Prostate gland (tissue), 2 donors: Measurements from ENCODE around the gene C21orf58. TPM values are rescaled to one million over a fixed set of nuclear protein-coding genes. Genes with fewer than 3 reads are reported as not detected.

Experiments
- DNase-seq: peaks from one replicate; pipeline ENCODE4 v3.0.0-alpha.2; 2019; ENCODE audit warnings: low spot score
- H3K27ac ChIP-seq, 2 donors: fragments of 200-600 bp; sonication (generic); 2 replicates each; pipeline ENCODE4 v1.5.1; 2017 to 2019
- H3K27me3 ChIP-seq: fragments of 200-600 bp; sonication (generic); replicated peaks from 2 replicates; pipeline ENCODE4 v1.5.1; 2019; ENCODE audit not compliant: insufficient read depth
- H3K36me3 ChIP-seq, 2 donors: fragments of 200-600 bp; sonication (generic); 1 replicate in 1 of 2; 2 replicates in 1 of 2; pipeline versions ENCODE4 v1.5.1 to v1.8.1; 2017 to 2019
- H3K4me1 ChIP-seq: fragments of 200-600 bp; sonication (generic); replicated peaks from 2 replicates; pipeline ENCODE4 v1.5.1; 2019
- H3K4me3 ChIP-seq, 2 donors: fragments of 200-600 bp; sonication (generic); 2 replicates each; pipeline ENCODE4 v1.5.1; 2017 to 2019
- H3K9me3 ChIP-seq: fragments of 200-600 bp; sonication (generic); 2 replicates; pipeline ENCODE4 v1.5.1; 2017
- POLR2A ChIP-seq: fragments of 450-650 bp; IDR thresholded peaks from one replicate; pipeline ENCODE4 v1.6.1; 2016; ENCODE audit warnings: antibody characterized with exemption, mild to moderate bottlenecking
- POLR2AphosphoS5 ChIP-seq: sonication (generic); formaldehyde crosslinking; IDR thresholded peaks from one replicate; pipeline ENCODE4 v1.6.1; 2017; ENCODE audit warnings: antibody characterized with exemption
- WGBS: methylation state at CpG from one replicate; pipeline ENCODE4 v1.1.5; 2018; 5-methylcytosine and 5-hydroxymethylcytosine counted together
- intact Hi-C: fragments of 100-400 bp; cut with DNase I; formaldehyde crosslinking; loops from one replicate; pipeline ENCODE4 v1.14.2; 2022
- total RNA-seq, 2 donors: library from RNA; depleted of rRNA; stranded (reverse); fragments of >200 nt; gene quantifications; one replicate each; pipeline ENCODE4 v1.1.0, GENCODE V29; 2016
- TF ChIP-seq, protein P1 (sequence below), 4 experiments: fragments of 200-600 bp in 2 of 4; fragments of 450-650 bp in 2 of 4; sonication (generic) in 2 of 4; IDR thresholded peaks; 1 replicate in 3 of 4; 2 replicates in 1 of 4; pipeline ENCODE4 v1.5.1; 2016 to 2019; ENCODE audit warnings: antibody characterized with exemption in 4 of 4, mild to moderate bottlenecking in 2 of 4, moderate library complexity in 2 of 4

Gene C21orf58
- total RNA-seq, 2 donors from 2014 or later: 4.0 to 8.9 TPM

DNA sequence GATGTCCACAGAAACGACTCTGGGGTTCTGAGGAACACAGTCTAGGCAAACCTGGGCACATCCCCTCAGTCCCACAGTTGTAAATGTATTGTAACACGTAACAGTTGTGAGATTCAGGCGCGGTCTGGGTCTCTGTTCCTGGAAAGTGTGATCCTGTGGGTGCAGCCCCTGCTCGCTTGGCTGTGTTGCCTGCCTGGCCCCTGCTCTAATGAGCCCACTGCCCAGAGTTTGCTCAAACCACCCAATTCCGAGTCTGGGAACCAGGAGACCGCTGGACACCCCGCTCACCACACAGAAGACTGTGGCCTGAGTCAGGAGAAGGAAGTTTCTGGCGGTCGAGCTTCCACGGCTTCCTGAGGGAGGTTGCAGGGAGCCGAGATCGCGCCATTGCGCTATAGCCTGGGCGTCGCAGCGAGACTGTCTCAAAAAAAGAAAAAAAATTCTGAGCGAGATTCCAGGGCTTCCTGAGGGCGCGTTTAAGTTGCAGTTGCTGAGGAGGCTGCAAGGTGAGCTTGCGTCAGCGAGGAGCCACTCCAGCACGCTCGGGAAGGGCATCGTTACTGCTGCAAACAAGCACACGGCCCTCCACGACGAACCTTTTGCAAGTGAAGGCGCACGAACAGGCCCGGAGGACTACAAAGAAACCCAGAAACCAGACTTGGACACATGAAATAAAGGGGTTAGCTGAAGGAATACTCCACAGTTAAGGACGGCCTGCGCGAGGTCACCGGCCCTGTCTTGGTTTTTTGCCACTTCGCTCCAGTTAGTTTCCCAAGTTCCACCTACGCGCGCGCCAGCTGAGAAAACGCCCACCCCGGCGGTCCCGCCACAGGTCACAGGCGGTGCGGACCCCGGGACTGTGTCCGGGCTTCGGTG is 1.1 kb downstream of the C21orf58 start:
- DNase-seq: no peak
- intact Hi-C loops: loop anchor here (5.0 to 10.0 kb wide), 3 partner anchors 35 to 348 kb away; partner anchors contain the start of genes FTCD, MCM3AP and YBEY
- no peaks in the 10 kb centered on the region for H3K36me3 ChIP-seq

DNA sequence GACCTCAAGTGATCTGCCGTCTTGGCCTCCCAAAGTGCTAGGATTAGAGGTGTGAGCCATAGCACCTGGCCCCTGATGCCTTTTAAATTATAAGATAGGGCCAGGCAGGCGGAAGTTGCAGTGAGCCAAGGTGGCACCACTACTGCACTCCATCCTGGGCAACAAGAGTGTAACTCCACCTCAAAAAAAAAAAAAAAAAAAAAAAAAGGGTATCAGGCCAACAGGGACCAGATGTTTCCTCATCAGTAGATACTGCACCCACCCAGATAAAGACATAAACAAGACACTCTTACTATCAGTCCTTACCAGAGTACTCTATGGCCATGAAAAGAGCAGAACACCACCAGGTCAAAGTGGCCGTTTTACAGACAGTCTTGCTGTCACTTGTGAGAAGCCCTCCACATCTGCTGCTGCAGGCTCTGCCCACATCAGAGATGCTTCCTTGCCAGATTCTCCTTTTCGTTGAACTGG is 3.3 kb downstream of the C21orf58 start:
- TF ChIP-seq, protein P1, sequence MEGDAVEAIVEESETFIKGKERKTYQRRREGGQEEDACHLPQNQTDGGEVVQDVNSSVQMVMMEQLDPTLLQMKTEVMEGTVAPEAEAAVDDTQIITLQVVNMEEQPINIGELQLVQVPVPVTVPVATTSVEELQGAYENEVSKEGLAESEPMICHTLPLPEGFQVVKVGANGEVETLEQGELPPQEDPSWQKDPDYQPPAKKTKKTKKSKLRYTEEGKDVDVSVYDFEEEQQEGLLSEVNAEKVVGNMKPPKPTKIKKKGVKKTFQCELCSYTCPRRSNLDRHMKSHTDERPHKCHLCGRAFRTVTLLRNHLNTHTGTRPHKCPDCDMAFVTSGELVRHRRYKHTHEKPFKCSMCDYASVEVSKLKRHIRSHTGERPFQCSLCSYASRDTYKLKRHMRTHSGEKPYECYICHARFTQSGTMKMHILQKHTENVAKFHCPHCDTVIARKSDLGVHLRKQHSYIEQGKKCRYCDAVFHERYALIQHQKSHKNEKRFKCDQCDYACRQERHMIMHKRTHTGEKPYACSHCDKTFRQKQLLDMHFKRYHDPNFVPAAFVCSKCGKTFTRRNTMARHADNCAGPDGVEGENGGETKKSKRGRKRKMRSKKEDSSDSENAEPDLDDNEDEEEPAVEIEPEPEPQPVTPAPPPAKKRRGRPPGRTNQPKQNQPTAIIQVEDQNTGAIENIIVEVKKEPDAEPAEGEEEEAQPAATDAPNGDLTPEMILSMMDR (IDR thresholded peaks at IDR 0.05): no peak
- Histone ChIP-seq H3K27me3 (no peaks in the 10 kb centered on the region), H3K9me3 (no peaks in the 10 kb centered on the region), H3K36me3 (no peaks in the 10 kb centered on the region), H3K27ac (no peak overlapping the region), H3K4me1 (peaks cover 12% of the 10 kb centered on the region), H3K4me3 (no peak overlapping the region)
- 60% methylated on average over 4 of the region's 4 CpGs for WGBS
- intact Hi-C loops: loop anchor here (5.0 to 10.0 kb wide), 3 partner anchors 33 to 346 kb away; partner anchors contain the start of genes FTCD, MCM3AP and YBEY
- no peak for DNase-seq

More for the DNA sequence above, 1.1 kb downstream of the C21orf58 start:
- WGBS: 9% methylated on average over 50 of the region's 50 CpGs
- Histone ChIP-seq H3K9me3 (no peaks in the 10 kb centered on the region), H3K4me1 (peaks cover 12% of the 10 kb centered on the region), H3K4me3 (peak overlapping the region; percentile 95 to 100), H3K27me3 (no peaks in the 10 kb centered on the region), H3K27ac (peak overlapping the region in 1 of 2 donors; percentile 35)
- TF ChIP-seq POLR2AphosphoS5: no peak
- no peak for TF ChIP-seq POLR2A
- TF ChIP-seq, protein P1 (IDR thresholded peaks at IDR 0.05): no peak

DNA sequence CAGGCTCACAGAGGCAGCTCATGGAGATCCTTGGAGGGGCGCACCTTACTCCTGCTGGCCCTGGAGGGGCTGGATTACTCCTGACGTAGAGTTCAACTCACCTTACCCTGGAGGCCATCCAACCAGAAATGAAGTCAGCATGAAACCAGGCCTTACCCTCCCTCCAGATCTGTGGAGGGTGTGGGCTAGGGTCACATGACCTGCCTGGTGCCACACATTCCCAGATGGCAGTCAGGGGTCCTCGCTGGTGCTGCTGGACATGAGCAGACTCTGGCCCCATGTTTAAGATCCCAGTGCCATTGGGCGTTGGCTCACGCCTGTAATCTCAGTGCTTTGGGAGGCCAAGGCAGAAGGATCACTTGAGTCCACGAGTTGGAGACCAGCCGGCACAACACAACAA is 4.5 kb downstream of the C21orf58 start:
- Histone ChIP-seq H3K27me3 (no peaks in the 10 kb centered on the region), H3K9me3 (no peaks in the 10 kb centered on the region), H3K4me3 (no peak overlapping the region), H3K4me1 (peaks cover 12% of the 10 kb centered on the region), H3K27ac (no peak overlapping the region), H3K36me3 (no peaks in the 10 kb centered on the region)
- DNase-seq: no peak
- 92% methylated on average over 7 of the region's 7 CpGs for WGBS
- intact Hi-C loops: no loop called here
- TF ChIP-seq POLR2AphosphoS5: no peak
- TF ChIP-seq, protein P1 (IDR thresholded peaks at IDR 0.05): no peak
- no peak for TF ChIP-seq POLR2A

DNA sequence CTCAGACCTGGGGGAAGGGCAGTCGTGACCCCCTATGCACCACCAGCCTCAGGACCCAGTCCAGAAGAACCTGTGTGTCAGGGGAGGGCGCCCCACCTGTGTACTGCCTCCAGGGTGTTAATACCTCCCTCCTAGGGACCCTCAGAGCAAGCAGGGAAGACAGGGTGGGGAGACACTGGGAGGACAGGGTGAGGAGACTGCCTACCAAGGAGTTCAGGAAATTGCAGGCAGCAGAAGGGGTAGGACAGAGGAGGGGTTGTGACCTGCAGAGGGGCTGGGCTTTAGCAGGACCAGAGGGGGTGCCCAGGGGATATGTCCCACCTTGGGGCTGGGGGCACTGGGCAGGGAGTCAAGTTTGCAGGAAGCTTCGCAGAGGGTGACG is 5.2 kb downstream of the C21orf58 start:
- WGBS: 87% methylated on average over 4 of the region's 4 CpGs
- Histone ChIP-seq H3K4me1 (peaks cover 12% of the 10 kb centered on the region), H3K27me3 (no peaks in the 10 kb centered on the region), H3K9me3 (no peaks in the 10 kb centered on the region), H3K36me3 (no peaks in the 10 kb centered on the region), H3K27ac (no peak overlapping the region), H3K4me3 (no peak overlapping the region)
- no peak for DNase-seq
- intact Hi-C loops: no loop called here
- TF ChIP-seq, protein P1 (IDR thresholded peaks at IDR 0.05): no peak
- no peak for TF ChIP-seq POLR2A
- no peak for TF ChIP-seq POLR2AphosphoS5
